AG09319 (cell line): Measurements from ENCODE around the gene SRRD.
"Not testable (repeated sequence)": the region's sequence is repeated elsewhere in the genome, so short reads cannot be mapped to it uniquely, and the experiment has no call there.

Source experiments
- DNase-seq: peaks from one replicate; pipeline ENCODE4 v3.0.0-alpha.2; 2010; ENCODE audit warnings: low read depth; ENCODE audit errors: extremely low read depth
- CTCF ChIP-seq: IDR thresholded peaks from 2 replicates; pipeline ENCODE4 v1.5.1; 2011; ENCODE audit warnings: low read depth, mild to moderate bottlenecking, inconsistent platforms, low read length, moderate library complexity

SRRD gene

DNA sequence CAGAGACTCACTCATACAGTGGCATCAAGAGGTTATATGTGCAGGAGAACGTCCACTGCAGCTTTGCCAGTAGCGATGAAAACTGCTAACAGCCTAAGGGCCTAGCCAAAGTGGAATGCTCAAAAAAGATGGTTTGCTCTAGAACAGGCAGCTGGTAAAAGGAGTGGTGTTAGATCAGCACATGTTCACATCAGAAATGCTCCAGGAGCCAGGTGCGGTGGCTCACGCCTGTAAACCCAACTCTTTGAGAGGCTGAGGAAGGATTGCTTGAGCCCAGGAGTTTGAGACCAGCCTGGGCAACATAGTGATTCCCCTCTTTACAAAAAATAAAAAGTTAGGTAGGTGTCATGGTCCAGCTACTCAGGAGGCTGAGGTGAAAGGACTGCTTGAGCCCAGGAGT lies 38.9 kb downstream of the SRRD start:
- TF ChIP-seq CTCF = no peak
- no peak for DNase-seq

DNA sequence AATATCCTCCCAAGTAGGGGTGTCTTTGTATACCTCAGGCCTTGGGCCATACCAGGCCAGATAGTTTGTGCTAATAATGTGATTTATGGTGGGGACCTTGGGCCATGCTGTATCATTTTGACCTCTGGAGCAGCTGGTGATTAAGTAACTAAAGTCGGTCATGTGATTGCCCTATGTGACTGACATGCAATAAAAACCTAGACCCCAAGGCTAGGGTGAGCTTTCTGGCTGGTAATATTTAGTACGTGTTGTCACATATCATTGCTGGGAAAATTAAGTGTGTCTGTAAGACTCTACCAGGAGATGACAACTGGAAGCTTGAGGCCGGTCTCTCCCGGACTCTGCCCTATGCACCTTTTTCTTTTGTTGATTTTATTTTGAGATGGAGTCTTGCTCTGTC lies 41.2 kb downstream of the SRRD start:
- TF ChIP-seq CTCF = no peak
- no peak for DNase-seq

GRCh38 chr22:26525946-26526564 lies 42.4 kb downstream of the SRRD start:
- no peak for TF ChIP-seq CTCF
- no peak for DNase-seq

GRCh38 chr22:26527167-26527566 lies 43.5 kb downstream of the SRRD start:
- no peak for TF ChIP-seq CTCF
- no peak for DNase-seq

DNA sequence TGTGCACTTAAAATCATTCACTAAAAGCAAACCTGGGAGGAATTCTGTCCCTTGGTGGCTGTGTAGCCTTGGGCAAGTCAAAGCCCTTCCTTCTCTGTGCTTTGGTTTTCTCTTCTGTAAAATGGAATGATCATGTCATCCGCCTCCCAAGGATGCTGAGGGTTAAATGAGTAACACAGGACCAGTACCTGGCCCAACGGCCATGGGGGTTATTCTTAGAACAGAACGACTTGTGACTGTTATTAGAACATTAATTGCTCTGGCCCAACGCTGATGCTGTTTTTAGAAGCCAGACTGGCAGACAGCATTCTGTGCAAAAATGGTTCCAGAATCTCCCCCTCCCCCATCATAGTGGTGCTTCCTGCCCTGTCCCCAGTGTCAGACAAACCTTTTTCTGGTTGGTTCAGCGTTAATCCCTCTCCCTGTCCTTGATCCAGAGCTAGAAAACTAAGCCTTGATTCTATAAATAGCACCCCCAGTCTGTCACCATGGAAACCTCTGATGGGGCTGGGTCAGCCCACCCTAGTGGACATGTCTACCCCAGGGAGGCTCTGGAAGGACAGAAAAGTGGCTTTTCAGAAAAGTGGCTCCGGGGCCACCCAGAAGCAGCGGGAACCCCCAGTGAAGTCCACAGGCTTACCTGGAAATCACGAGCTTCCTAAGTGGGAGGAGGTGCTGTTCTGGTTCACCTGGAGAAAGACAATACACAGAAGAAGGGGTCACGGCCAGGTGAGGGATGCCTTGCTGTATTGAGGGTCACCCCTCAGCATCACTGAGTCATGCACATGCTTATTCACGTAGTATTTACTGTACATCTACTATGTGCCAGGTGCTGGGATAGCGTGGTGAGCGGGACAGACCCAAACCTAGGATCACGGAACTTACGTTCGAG lies 44.1 kb downstream of the SRRD start:
- TF ChIP-seq CTCF = no peak
- no peak for DNase-seq

DNA sequence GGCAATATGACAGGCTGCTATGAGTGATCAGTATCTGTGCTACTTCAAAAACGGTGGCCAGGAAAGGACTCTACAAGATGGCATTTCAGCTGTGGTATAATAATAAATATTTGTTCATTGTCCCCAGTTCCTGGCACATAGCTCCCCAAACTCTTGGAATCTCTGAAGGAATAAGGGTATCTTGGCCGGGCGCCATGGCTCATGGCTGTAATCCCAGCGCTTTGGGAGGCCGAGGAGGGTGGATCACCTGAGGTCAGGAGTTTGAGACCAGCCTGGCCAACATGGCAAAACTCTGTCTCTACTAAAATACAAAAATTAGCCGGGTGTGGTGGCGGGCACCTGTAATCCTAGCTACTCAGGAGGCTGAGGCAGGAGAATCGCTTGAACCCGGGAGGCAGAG lies 44.8 kb downstream of the SRRD start:
- not testable (repeated sequence) for DNase-seq

- no peak for DNase-seq
- TF ChIP-seq CTCF = no peak
Measured at GRCh38 chr22:26529345-26529744, 45.7 kb downstream of the SRRD start.
